ENCODE measurements around the gene ZP4. TPM values are rescaled to one million over a fixed set of nuclear protein-coding genes. Genes with fewer than 3 reads are reported as not detected.

Gene ZP4
- not detected in 2 replicates for total RNA-seq (2014; rRNA removed; shearing (Covaris generic))

DNA sequence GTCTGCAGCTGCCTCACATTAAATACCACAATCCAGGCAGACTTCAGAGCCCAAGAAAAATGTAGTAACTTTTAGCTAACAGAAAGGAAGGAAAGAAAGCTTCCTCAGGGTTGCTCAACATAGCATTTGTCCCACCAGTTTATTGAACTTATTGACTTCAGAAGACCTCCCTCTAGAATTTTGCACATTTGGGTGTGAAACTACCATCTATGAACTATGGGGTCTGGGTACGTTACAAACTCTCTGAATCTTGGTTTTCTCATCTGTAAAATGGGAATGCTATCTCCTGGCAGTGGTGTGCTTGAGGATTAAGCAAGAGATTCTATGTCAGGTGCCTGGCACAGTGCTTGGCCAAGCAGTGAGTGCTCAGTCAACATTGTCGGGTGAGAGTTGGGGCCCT lies at the start of gene ZP4:
Gene ZP4, minus strand, starts transcription at position 101 of the 400 bp plus-strand sequence. CDS start 287 bp downstream, outside the sequence.
- DNase-seq (ENCODE audit: low spot score) = no peak

DNA sequence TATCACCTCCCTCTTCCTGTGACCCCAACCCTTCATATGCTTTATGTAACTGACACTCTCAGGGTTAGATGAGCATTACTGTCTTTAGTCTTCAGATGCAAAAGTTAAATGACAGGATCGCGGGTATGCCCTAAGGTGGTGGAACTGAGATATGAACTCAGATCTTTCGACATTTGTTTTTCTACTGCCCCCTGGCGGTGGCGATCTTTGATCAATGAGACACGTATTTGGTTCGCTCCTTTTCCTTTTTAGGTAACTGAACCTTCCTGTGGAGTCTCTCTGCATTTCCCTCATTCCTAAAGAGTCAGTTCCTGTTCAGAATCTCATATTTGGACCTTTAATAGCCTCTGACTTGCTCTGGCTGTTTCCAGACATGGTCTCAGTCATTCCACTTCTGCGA lies 47.8 kb upstream of the ZP4 start:
- no peak for DNase-seq (ENCODE audit: low spot score)

DNA sequence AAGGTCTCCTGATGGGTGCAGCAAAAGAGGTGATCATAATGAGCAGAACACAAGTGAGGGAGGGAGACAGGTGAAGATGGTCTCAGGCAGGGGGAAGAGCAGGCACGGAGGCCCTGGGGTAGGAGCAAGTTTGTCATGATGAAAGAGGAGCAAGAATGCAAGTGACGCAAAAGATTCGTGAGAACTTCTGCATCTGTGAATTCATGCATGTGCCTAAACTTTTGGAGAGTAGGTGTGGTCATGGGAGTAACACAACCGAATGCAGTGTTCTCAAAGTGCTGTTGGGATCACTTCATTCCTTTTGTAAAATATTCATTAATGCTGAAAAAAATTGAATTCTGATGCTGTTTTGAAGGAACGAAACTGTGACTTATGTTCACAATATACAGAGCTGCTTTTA lies 47.3 kb upstream of the ZP4 start:
- DNase-seq (ENCODE audit: low spot score) = no peak

- no peak for DNase-seq (ENCODE audit: low spot score)
Measured at GRCh38 chr1:237932816-237933215, 42.1 kb upstream of the ZP4 start.

DNA sequence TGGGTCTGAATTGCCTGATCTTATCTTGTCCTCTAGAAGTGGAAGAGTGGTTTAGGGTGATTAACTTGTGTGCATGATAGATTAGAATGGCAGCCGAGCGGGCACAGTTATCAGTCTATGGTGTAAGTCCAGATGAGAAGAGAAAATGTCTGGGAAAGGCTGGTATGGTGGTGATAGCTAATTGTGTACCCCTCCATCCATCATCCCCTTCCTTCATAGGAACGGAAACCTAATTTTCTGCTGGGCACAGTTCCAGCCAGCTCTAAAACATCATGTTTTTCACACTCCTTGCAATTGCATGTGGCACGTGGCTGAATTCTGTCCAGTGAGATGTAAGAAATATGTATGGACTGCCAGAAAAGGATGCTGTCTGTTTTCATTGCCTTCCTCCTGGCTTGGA lies 40.9 kb upstream of the ZP4 start:
- no peak for DNase-seq (ENCODE audit: low spot score)

GRCh38 chr1:237927198-237927597 lies 36.5 kb upstream of the ZP4 start:
- no peak for DNase-seq (ENCODE audit: low spot score)

DNA sequence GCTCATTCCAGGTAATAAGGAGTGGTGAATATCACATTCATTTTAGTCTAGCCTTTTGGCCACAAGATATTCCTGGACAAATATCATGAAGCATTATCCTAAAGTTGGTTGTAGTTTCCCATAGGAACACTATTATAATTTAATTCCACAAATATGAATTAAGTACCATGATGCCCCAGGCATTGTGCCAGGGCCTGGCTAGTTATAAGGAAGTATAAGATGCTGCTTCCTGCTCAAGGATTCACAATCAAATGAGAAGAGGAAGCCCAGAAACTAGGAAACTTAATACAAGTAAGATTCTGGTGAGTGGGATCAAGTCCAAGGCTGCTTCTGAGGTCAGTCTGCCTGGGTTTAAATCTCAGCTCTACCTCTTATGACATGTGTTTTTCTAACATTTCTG lies 30.6 kb upstream of the ZP4 start:
- no peak for DNase-seq (ENCODE audit: low spot score)

- DNase-seq (ENCODE audit: low spot score) = no peak
Measured at GRCh38 chr1:237913345-237913744, 22.6 kb upstream of the ZP4 start.

DNA sequence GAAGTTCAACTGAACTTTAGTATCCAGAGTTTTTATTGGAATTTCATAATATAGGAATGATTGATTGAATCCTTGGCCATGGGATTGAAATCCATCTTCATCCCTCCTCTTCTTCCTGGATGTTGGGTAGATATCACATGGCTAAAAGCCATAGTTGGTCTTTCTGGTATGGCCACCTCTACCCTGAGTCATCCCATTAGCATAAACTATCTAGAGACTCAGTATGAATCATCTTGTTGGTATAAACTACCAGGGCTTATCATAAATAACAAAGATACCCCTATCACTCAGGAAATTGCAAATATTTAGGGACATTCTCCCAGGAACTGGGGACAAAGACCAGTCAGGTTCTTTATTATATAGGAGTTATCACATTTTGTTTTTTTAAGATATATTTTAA lies 21.2 kb upstream of the ZP4 start:
- no peak for DNase-seq (ENCODE audit: low spot score)

GRCh38 chr1:237910834-237911233 lies 20.1 kb upstream of the ZP4 start:
- no peak for DNase-seq (ENCODE audit: low spot score)

GRCh38 chr1:237903961-237904360 lies 13.2 kb upstream of the ZP4 start:
- no peak for DNase-seq (ENCODE audit: low spot score)

DNA sequence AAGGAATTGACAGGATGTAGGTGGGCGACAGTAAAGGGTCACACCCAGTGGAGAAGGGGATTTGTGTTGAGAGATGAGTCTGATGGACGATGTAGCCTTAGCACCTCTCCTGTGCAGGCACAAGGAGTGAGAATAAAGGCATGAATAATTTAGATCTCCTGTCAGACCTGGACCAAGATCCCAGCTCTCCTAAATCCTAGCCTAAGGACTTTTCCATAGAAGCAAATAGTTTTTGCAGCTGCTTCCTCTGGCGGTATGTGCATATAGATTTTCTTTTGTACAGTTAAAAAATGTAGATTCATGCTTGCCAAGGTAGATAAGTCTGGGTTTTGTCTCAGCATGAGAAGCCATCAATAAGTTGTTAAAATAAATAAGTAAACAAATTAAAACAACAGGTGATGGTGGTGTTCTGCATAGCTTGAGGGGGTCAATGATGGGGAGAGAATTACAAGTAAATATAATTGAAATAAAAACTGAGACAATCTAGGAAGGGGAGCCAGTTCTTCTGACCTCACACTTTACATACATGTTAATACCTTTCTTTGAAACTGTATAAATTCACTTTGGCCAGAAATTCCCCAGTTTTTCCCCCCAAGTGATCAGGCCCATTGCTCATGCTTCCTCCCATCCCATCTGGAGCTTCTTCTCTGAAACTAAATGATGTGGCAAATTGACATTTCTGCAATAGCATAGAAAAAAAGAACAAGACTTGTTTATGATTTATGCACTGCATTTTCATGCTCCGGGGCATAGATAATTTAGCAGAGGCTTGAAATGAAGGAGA lies 12.4 kb upstream of the ZP4 start:
- DNase-seq (ENCODE audit: low spot score) = no peak

DNA sequence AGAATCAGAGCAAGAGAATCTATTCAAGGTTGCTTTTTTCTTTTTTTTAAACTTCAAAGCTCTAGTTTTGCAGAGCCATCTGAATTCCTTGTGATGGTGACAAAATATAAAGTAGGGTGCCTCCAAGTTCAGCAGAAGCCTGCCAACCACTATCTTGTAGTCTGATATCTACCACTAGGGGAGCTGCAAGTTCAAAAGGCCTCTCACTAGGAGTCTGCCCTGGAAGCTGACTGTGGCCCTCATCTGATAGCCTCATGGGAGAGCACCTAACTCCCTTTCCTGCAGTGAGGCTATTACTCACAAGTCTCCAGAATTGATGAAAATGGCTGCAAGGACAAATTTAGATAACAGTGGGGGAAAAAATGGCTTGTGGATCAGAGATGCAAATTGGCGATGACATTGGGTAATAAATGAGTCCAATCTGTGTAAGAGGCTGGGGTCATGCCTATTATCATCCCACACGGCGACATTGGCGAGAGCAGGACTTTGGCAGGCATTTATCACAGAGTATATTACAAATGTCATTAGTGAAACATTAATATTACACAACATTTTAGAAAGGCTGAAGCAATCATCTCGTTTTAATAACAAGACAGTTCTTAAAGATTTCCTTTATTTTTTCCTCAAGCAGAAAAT lies 10.7 kb upstream of the ZP4 start:
- DNase-seq (ENCODE audit: low spot score) = peak; percentile 19

GRCh38 chr1:237895630-237896029 lies 4.9 kb upstream of the ZP4 start:
- no peak for DNase-seq (ENCODE audit: low spot score)

DNA sequence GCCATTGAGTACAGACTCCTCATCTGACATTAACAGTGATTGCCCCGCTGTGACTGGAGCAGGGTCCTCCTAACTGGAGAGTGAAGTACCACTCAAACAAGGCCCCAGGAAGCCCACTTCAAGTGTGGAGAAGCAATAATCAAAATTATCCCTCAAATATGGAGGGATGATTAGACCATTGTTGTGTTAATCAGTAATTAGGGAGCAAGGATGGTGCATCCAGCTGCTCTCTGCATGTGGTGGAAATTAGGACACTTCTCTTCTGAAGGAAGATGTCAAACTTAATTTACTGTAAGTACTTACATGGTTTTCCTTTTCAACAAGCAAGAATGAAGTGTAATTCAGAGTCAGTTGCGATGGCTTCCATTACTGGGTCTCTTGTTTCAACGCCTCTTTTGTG lies 3.4 kb upstream of the ZP4 start:
- no peak for DNase-seq (ENCODE audit: low spot score)

DNA sequence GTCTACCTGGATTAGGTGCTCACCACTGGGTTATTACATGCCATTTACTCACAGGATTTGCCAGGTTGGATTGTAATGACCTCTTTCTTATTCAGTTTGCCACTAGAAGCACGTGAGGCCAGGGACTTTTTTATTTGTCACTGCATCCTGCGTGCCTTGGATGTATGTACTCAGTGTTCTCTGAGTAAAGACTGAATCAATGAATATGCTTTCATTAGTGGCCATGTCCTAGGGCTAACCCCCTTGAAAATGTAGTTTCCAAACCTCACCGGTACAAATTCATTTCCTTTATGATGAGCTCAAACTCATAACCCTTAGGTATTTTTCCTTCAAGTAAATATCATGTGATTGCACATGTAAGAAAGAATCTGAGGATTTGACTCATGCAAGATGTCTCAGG lies 1.3 kb upstream of the ZP4 start:
- DNase-seq (ENCODE audit: low spot score) = no peak

GRCh38 chr1:237891266-237891665 lies 544 bp upstream of the ZP4 start:
- no peak for DNase-seq (ENCODE audit: low spot score)

DNA sequence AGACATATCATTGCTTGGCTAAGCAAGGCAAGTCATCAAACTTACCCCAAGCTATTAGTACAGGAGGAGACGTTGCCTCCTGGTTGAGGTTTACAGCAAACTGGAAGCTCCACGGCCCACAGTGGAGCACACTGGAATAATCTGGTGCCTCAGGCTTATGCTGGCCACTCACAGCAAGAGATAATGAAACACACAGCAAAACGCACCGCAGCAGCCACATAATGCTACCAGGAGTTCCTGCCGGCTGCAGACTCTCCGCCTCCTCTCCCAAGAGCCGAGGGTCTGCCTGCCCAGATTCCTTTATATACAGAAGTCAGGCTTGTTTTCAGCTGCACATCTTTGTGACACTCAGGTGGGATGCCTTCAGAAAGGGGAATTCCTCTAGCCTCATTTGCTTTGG lies 306 bp downstream of the ZP4 start:
- no peak for DNase-seq (ENCODE audit: low spot score)

GRCh38 chr1:237888143-237888542 lies 2.6 kb downstream of the ZP4 start:
- no peak for DNase-seq (ENCODE audit: low spot score)

- DNase-seq (ENCODE audit: low spot score) = no peak
Measured at GRCh38 chr1:237887542-237887941, 3.2 kb downstream of the ZP4 start.

DNA sequence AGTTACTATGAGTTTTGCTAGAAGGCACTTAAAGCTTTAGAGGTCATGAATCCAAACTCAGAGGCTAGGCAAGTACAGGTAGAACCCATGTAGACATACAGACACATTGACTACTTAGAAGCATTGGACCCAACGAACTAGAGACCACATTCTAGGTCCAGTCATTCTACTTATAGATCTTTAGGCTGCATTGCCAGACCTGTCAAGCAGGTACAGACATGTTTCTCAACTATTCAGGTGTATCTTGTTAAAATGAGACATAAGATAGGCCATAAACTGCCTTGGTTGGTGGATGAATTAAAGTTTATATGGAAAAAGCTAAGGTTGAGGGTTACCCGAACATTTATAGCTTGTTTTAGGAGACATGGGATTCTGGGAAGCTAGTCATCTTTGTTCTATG lies 6.5 kb downstream of the ZP4 start:
- no peak for DNase-seq (ENCODE audit: low spot score)

GRCh38 chr1:237879195-237879594 lies 11.5 kb downstream of the ZP4 start:
- DNase-seq (ENCODE audit: low spot score) = peak; percentile 17

GRCh38 chr1:237878406-237878805 lies 12.3 kb downstream of the ZP4 start:
- no peak for DNase-seq (ENCODE audit: low spot score)

- DNase-seq (ENCODE audit: low spot score) = no peak
Measured at GRCh38 chr1:237877631-237878030, 13.1 kb downstream of the ZP4 start.

All from H4 (cell line).